Heart right ventricle (tissue), 16 donors: ENCODE data around the gene PRDM16. TPM values are rescaled to one million over a fixed set of nuclear protein-coding genes. Genes with fewer than 3 reads are reported as not detected.

Experiments
- ATAC-seq, 8 donors: fragments of 200-7000 bp; cut with Tn5 transposase; one replicate each; pipeline ENCODE4 v1.9.1; 2020; ENCODE audit warnings: mild to moderate bottlenecking in 8 of 8, moderate library complexity in 8 of 8, moderate number of reproducible peaks in 1 of 8
- DNase-seq, 2 donors: peaks; one replicate each; pipeline ENCODE4 v3.0.0-alpha.2; 2020
- H3K27ac ChIP-seq, 10 donors: fragments of 200-600 bp; sonication (generic) in 2 of 10; one replicate each; pipeline versions ENCODE4 v1.5.0 to v1.8.0; 2020 to 2022; ENCODE audit warnings: mild to moderate bottlenecking in 3 of 10
- H3K27me3 ChIP-seq, 7 donors: fragments of 200-600 bp; one replicate each; pipeline ENCODE4 v1.8.0; 2021 to 2022; ENCODE audit warnings: mild to moderate bottlenecking in 2 of 7
- H3K36me3 ChIP-seq, 9 donors: fragments of 200-600 bp; sonication (generic) in 1 of 9; one replicate each; pipeline versions ENCODE4 v1.5.0 to v1.8.0; 2020 to 2022; ENCODE audit warnings: mild to moderate bottlenecking in 2 of 9
- H3K4me1 ChIP-seq, 9 donors: fragments of 200-600 bp; sonication (generic) in 1 of 9; one replicate each; pipeline versions ENCODE4 v1.5.0 to v1.8.0; 2020 to 2022; ENCODE audit warnings: mild to moderate bottlenecking in 4 of 9
- H3K4me3 ChIP-seq, 10 donors: fragments of 200-600 bp; sonication (generic) in 2 of 10; one replicate each; pipeline versions ENCODE4 v1.5.0 to v1.8.0; 2020 to 2022; ENCODE audit warnings: mild to moderate bottlenecking in 7 of 10, moderate library complexity in 2 of 10
- H3K9me3 ChIP-seq, 11 donors: fragments of 200-600 bp in 10 of 11; sonication (generic) in 2 of 11; one replicate each; pipeline versions ENCODE4 v1.5.0 to v1.8.0; 2013 to 2022; ENCODE audit warnings: mild to moderate bottlenecking in 2 of 11, control low read depth in 1 of 11, moderate library complexity in 1 of 11
- CTCF ChIP-seq, 9 donors: fragments of 200-600 bp; sonication (generic) in 2 of 9; IDR thresholded peaks; one replicate each; pipeline versions ENCODE4 v1.5.0 to v1.8.0; 2021 to 2022; ENCODE audit warnings: antibody characterized with exemption in 9 of 9, mild to moderate bottlenecking in 5 of 9, moderate library complexity in 1 of 9
- WGBS, 2 donors: extraction: QIAGEN DNeasy Blood & Tissue Kit; methylation state at CpG; one replicate each; pipeline ENCODE4 v1.1.7; 2013; ENCODE audit warnings: inconsistent platforms in 1 of 2; 5-methylcytosine and 5-hydroxymethylcytosine counted together
- intact Hi-C, 10 donors: fragments of 100-400 bp; cut with DNase I; formaldehyde crosslinking; loops; one replicate each; pipeline versions ENCODE4 v1.11.1 to v1.14.2; 2022
- polyA plus RNA-seq, 2 donors: library from polyadenylated mRNA; stranded (reverse); fragments of 200-250 nt; gene quantifications; one replicate each; pipeline ENCODE4 v1.2.3, GENCODE V29; 2013
- total RNA-seq, 10 donors: library from RNA; stranded (reverse); fragmentation: NEBNext Ultra II Directional in 3 of 10; extraction: Animal tissue kit (Norgen Biotek cat#: 25700) in 3 of 10; gene quantifications; one replicate each; pipeline versions ENCODE4 v1.2.1 to v1.2.4, GENCODE V29; 2021 to 2023
- donor health status: Arrhythmogenic right ventricular cardiomyopathy.
- donor health status: ischemic (EF 13 %, LVEDD 7.1; RV severe dilation, severe dysfunction).
- donor health status: healthy with polysubstance abuse.
- donor health status: DM: no; HTN: yes; CAD: no.
- donor health status: DM: no; HTN: no; CAD: no.
- donor health status: ischemic (EF 25% LVEDD 6.9; RV normal size, moderate dysfunction).
- donor health status: ischemic (EF 25% LVEDD 5.7; RV mildly dilated, moderate dysfunction).
- donor health status: healthy.
- donor health status: DM: yes; HTN: yes; CAD: no.
- donor health status: Ischemic cardiomyopathy.
- donor health status: ischemic (EF 35%, LVEDD 5.7; RV mildly dilated, moderate dysfunction).
- donor health status: nonischemic (EF 11% LVEDD 7.7; RV severe dilation, severe dysfunction).
- donor health status: DM: yes; HTN: yes; CAD: no.
- donor health status: PGD.
- donor health status: ischemic (EF 29% LVEDD 5.4; RV normal size, mild dysfunction).
- donor health status: nonischemic (EF 23%, LVEDD 6.1; RV moderate dilation, normal function).

The PRDM16 gene
- total and polyA plus RNA-seq, 12 donors, result 4.1 to 25.9 (median 14.8) TPM

- DNase-seq (no peak), ATAC-seq (no peak)
- Histone ChIP-seq H3K27me3 (peaks cover 0 to 33% (median 14%) of the 10 kb centered on the region in 7 donors), H3K4me3 (no peak overlapping the region), H3K9me3 (no peaks in the 10 kb centered on the region), H3K27ac (no peak overlapping the region), H3K4me1 (peaks cover 3 to 36% (median 21%) of the 10 kb centered on the region in 9 donors), H3K36me3 (no peaks in the 10 kb centered on the region)
- intact Hi-C loops, result loop anchor here in 5 of 10 donors (10.0 kb wide), 4 partner anchors 127 to 273 kb away; no protein-coding TSS in a partner anchor
- 87 to 89% methylated on average over 24 to 25 of the region's 25 CpGs for WGBS, 2 donors
- no peak for TF ChIP-seq CTCF (IDR thresholded peaks at IDR 0.05)
Measured at GRCh38 chr1:3287656-3288160, 218.7 kb downstream of the PRDM16 start.

GRCh38 chr1:3289502-3289901 is 220.5 kb downstream of the PRDM16 start:
- Histone ChIP-seq H3K9me3 (no peaks in the 10 kb centered on the region), H3K36me3 (no peaks in the 10 kb centered on the region), H3K27me3 (peaks cover 0 to 32% (median 4%) of the 10 kb centered on the region in 7 donors), H3K4me1 (peaks cover 2 to 23% (median 11%) of the 10 kb centered on the region in 9 donors), H3K4me3 (no peak overlapping the region), H3K27ac (no peak overlapping the region)
- DNase-seq, result no peak
- WGBS, 2 donors, result 93 to 94% methylated on average over 12 of the region's 12 CpGs
- no peak for ATAC-seq
- no peak for TF ChIP-seq CTCF (IDR thresholded peaks at IDR 0.05)
- intact Hi-C loops, result loop anchor here in 5 of 10 donors (10.0 kb wide), 4 partner anchors 125 to 275 kb away; no protein-coding TSS in a partner anchor

GRCh38 chr1:3290438-3290837 is 221.4 kb downstream of the PRDM16 start:
- Histone ChIP-seq H3K27me3 (peaks cover 0 to 23% (median 0%) of the 10 kb centered on the region in 7 donors), H3K4me1 (peaks cover 2 to 21% (median 11%) of the 10 kb centered on the region in 9 donors), H3K4me3 (no peak overlapping the region), H3K27ac (no peak overlapping the region), H3K36me3 (no peaks in the 10 kb centered on the region), H3K9me3 (no peaks in the 10 kb centered on the region)
- 80 to 81% methylated on average over 17 of the region's 17 CpGs for WGBS, 2 donors
- ATAC-seq (no peak), DNase-seq (no peak)
- intact Hi-C loops, result no loop called here
- no peak for TF ChIP-seq CTCF (IDR thresholded peaks at IDR 0.05)

- no peak for TF ChIP-seq CTCF (IDR thresholded peaks at IDR 0.05)
- H3K4me1 ChIP-seq, result peaks cover 2 to 21% (median 11%) of the 10 kb centered on the region in 9 donors
- 70 to 79% methylated on average over 15 of the region's 15 CpGs for WGBS, 2 donors
- H3K4me3 ChIP-seq, result no peak overlapping the region
- no peaks in the 10 kb centered on the region for H3K36me3 ChIP-seq
- no peaks in the 10 kb centered on the region for H3K9me3 ChIP-seq
- peak overlapping the region in 1 of 10 donors; percentile 79 for H3K27ac ChIP-seq
- intact Hi-C loops, result no loop called here
- ATAC-seq, result no peak
- DNase-seq, result no peak
- peaks cover 0 to 21% (median 0%) of the 10 kb centered on the region in 7 donors for H3K27me3 ChIP-seq
Measured at GRCh38 chr1:3290915-3291314, 221.9 kb downstream of the PRDM16 start.
